Right lobe of liver (tissue), 6 donors: ENCODE measurements around the gene LRRC8D. TPM values are rescaled to one million over a fixed set of nuclear protein-coding genes. Genes with fewer than 3 reads are reported as not detected.

ENCODE experiments used
- ATAC-seq, 4 donors: fragments of 200-7000 bp; cut with Tn5 transposase; one replicate each; pipeline ENCODE4 v1.9.1; 2020; ENCODE audit warnings: mild to moderate bottlenecking in 4 of 4, moderate library complexity in 4 of 4
- DNase-seq, 3 donors: peaks; one replicate each; pipeline ENCODE4 v3.0.0-alpha.2; 2020
- H3K27ac ChIP-seq, 3 donors: fragments of 200-600 bp; one replicate each; pipeline ENCODE4 v1.8.0; 2022
- H3K27me3 ChIP-seq, 2 donors: fragments of 200-600 bp; one replicate each; pipeline ENCODE4 v1.8.0; 2022
- H3K36me3 ChIP-seq, 4 donors: fragments of 200-600 bp; sonication (generic) in 1 of 4; one replicate each; pipeline versions ENCODE4 v1.5.1 to v1.8.0; 2017 to 2022; ENCODE audit warnings: control low read depth in 1 of 4
- H3K4me1 ChIP-seq, 4 donors: fragments of 200-600 bp; sonication (generic) in 1 of 4; one replicate each; pipeline versions ENCODE4 v1.5.1 to v1.8.0; 2017 to 2022; ENCODE audit warnings: control low read depth in 1 of 4
- H3K4me3 ChIP-seq, 3 donors: fragments of 200-600 bp; one replicate each; pipeline ENCODE4 v1.8.0; 2022
- H3K9me3 ChIP-seq, 4 donors: fragments of 200-600 bp; sonication (generic) in 1 of 4; one replicate each; pipeline versions ENCODE4 v1.5.1 to v1.8.0; 2017 to 2022; ENCODE audit warnings: control low read depth in 1 of 4
- POLR2A ChIP-seq: fragments of 450-650 bp; IDR thresholded peaks from one replicate; pipeline ENCODE4 v1.6.1; 2017; ENCODE audit warnings: antibody characterized with exemption, mild to moderate bottlenecking
- WGBS: methylation state at CpG from one replicate; pipeline ENCODE4 v1.1.6; 2018; ENCODE audit warnings: low coverage, low lambda C conversion rate; ENCODE audit not compliant: insufficient coverage; ENCODE audit errors: missing lambda C conversion rate; 5-methylcytosine and 5-hydroxymethylcytosine counted together
- intact Hi-C, 2 donors: fragments of 100-400 bp; cut with DNase I; formaldehyde crosslinking; loops; one replicate each; pipeline versions ENCODE4 v1.11.2 to v1.14.1; 2022
- total RNA-seq, 6 experiments: library from RNA; depleted of rRNA in 2 of 6; stranded (reverse); fragments of >200 nt in 2 of 6; fragmentation: NEBNext Ultra II Directional in 3 of 6; extraction: Animal tissue kit (Norgen Biotek cat#: 25700) in 3 of 6; gene quantifications; one replicate each; pipeline versions ENCODE4 v1.1.0 to v1.2.4, GENCODE V29; 2016 to 2023
- TF ChIP-seq, protein P1 (sequence below), 4 donors: fragments of 200-600 bp in 3 of 4; fragments of 450-650 bp in 1 of 4; IDR thresholded peaks; one replicate each; pipeline versions ENCODE4 v1.5.1 to v1.8.0; 2016 to 2022; ENCODE audit warnings: antibody characterized with exemption in 4 of 4, mild to moderate bottlenecking in 2 of 4
- donor health status: DM: no; HTN: yes; CAD: no.
- donor health status: DM: no; HTN: no; CAD: no.
- donor health status: DM: no; HTN: no; CAD: no.
- donor health status: DM: no; HTN: yes; CAD: no.
- donor health status: DM: no; HTN: yes; CAD: no.

The LRRC8D gene
- total RNA-seq, 6 experiments from 2014 or later, result 11.5 to 22.1 (median 19.3) TPM

DNA sequence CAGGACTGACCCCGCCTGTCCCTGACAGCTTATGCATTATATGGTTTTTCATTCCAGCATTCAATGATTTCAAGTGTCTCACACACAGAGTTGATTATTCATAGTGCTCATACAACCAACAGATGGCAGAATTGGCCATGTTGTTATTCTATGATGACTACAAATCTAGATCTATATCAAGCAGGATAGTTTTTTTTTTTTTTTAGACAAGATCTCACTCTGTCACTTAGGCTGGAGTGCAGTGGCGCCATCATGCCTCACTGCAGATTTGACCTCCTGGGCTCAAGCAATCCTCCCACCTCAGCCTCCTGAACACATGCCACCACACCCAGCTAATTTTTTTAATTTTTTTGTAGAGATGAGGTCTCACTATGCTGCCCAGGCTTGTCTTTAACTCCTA, 40.1 kb upstream of the LRRC8D start:
- ATAC-seq, result peak; percentile 69 to 89 (median 74)
- Histone ChIP-seq H3K27me3 (no peaks in the 10 kb centered on the region), H3K4me1 (no peaks in the 10 kb centered on the region), H3K27ac (no peak overlapping the region), H3K9me3 (no peaks in the 10 kb centered on the region), H3K4me3 (no peak overlapping the region), H3K36me3 (no peaks in the 10 kb centered on the region)
- no peak for DNase-seq
- WGBS, result 69% methylated on average over 2 of the region's 2 CpGs
- intact Hi-C loops, result no loop called here
- TF ChIP-seq, protein P1, sequence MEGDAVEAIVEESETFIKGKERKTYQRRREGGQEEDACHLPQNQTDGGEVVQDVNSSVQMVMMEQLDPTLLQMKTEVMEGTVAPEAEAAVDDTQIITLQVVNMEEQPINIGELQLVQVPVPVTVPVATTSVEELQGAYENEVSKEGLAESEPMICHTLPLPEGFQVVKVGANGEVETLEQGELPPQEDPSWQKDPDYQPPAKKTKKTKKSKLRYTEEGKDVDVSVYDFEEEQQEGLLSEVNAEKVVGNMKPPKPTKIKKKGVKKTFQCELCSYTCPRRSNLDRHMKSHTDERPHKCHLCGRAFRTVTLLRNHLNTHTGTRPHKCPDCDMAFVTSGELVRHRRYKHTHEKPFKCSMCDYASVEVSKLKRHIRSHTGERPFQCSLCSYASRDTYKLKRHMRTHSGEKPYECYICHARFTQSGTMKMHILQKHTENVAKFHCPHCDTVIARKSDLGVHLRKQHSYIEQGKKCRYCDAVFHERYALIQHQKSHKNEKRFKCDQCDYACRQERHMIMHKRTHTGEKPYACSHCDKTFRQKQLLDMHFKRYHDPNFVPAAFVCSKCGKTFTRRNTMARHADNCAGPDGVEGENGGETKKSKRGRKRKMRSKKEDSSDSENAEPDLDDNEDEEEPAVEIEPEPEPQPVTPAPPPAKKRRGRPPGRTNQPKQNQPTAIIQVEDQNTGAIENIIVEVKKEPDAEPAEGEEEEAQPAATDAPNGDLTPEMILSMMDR (IDR thresholded peaks at IDR 0.05), result peak; percentile 32 to 50 (median 37)
- no peak for TF ChIP-seq POLR2A

DNA sequence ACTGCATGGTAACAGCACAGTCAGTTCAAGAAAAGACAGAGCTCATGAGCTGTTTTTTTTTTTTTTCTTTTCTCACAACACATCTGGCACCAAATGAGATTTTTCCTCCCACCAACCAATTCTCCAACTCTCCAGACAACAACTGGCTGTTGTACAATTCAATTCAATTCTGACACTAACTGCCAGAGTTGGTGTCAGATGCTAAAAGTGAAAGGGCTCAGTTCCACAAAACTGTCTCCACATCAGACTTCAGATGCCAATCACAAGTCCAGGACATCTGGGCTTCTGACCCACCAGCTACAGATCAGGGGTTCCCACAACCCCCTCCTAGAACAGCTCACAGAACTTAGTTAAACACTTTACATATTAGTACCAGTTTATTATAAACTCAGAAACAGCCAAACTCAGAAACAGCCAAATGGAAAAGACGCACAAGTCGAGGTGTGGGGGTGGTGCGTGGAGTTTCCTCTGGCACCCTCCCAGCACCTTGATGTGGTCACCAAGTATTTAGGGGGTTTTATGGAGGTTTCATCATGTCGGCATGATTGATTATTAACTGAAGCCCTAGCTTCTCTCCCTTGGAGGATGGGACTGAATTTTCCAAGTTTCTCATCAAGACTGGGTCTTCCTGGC, 39.2 kb upstream of the LRRC8D start:
- 33% methylated on average over 4 of the region's 4 CpGs for WGBS
- TF ChIP-seq, protein P1 (IDR thresholded peaks at IDR 0.05), result no peak
- no peak for TF ChIP-seq POLR2A

DNA sequence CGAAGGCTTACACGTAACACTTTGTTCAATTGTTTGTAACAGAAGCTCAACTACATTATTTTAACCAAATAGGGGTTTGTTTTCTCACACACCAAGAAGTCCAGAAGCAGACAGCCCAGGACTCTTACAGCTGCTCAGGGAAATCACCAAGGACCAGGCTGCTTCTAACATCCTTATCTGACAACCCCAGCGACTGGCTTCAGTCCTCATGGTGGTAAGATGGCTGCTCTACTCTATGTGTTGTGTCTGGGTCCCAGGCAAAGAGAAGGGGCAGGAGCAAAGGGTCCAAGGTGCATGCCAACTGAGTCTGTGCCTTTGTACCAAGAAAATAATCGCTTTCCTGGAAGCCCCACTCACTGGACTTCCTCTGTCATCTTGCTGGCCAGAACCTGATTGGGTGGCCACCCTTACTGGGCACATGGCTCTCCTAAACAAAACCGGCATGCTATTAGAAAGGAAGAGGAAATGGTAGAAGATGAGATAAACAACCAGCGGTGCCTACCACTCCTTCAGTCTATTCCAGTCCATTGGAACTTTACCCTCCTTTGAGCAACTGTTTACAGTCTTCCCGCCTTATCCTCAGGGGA, 34.1 kb upstream of the LRRC8D start:
- no peak overlapping the region for H3K4me3 ChIP-seq
- ATAC-seq (no peak), DNase-seq (no peak)
- H3K36me3 ChIP-seq, result no peaks in the 10 kb centered on the region
- no peak overlapping the region for H3K27ac ChIP-seq
- intact Hi-C loops, result no loop called here
- H3K9me3 ChIP-seq, result no peaks in the 10 kb centered on the region
- TF ChIP-seq, protein P1 (IDR thresholded peaks at IDR 0.05), result no peak
- TF ChIP-seq POLR2A, result no peak
- no peaks in the 10 kb centered on the region for H3K4me1 ChIP-seq
- no peaks in the 10 kb centered on the region for H3K27me3 ChIP-seq
- 52% methylated on average over 6 of the region's 7 CpGs for WGBS

More for the DNA sequence above, 39.2 kb upstream of the LRRC8D start:
- DNase-seq (no peak), ATAC-seq (no peak)
- intact Hi-C loops, result no loop called here
- Histone ChIP-seq H3K27ac (no peak overlapping the region), H3K4me3 (no peak overlapping the region), H3K4me1 (no peaks in the 10 kb centered on the region), H3K27me3 (no peaks in the 10 kb centered on the region), H3K9me3 (no peaks in the 10 kb centered on the region), H3K36me3 (no peaks in the 10 kb centered on the region)

DNA sequence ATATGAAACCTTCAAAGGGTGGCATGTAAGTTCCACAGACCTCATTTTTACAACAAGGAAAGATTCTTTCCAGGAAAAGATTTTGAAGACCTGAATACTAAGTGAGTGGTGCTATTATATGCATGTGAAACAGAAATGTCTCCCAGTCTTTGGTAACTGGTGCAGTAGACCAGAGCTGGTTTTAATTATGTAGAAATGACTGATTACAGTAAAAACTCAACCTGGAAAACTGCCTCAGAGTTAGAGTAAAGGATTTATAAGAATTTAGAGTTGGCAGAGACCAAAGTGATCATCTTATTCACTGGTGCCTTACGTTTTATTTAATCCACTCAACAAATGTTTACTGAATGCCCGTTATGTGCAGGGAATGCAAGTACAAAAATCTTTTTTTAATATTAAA, 30.2 kb upstream of the LRRC8D start:
- Histone ChIP-seq H3K4me3 (no peak overlapping the region), H3K27me3 (no peaks in the 10 kb centered on the region), H3K9me3 (no peaks in the 10 kb centered on the region), H3K27ac (no peak overlapping the region), H3K36me3 (no peaks in the 10 kb centered on the region), H3K4me1 (no peaks in the 10 kb centered on the region)
- intact Hi-C loops, result no loop called here
- DNase-seq, result no peak
- TF ChIP-seq, protein P1 (IDR thresholded peaks at IDR 0.05), result no peak
- TF ChIP-seq POLR2A, result no peak
- ATAC-seq, result no peak
- WGBS, result 77% methylated on average over 2 of the region's 2 CpGs
